LNCAP (cell line): ENCODE results near the gene MEGF6.

Source experiments
- CTCF ChIP-seq: fragments of 450-650 bp; IDR thresholded peaks from 2 replicates; pipeline ENCODE4 v1.5.1; 2017; ENCODE audit warnings: mild to moderate bottlenecking

Gene MEGF6

GRCh38 chr1:3555131-3555920 is 56.0 kb downstream of the MEGF6 start:
- TF ChIP-seq CTCF = no peak

GRCh38 chr1:3553940-3554223 is 57.4 kb downstream of the MEGF6 start:
- TF ChIP-seq CTCF = no peak

GRCh38 chr1:3553166-3553939 is 58.0 kb downstream of the MEGF6 start:
- TF ChIP-seq CTCF = no peak

- no peak for TF ChIP-seq CTCF
Measured at GRCh38 chr1:3552751-3553150, 58.6 kb downstream of the MEGF6 start.

- TF ChIP-seq CTCF = no peak
Measured at GRCh38 chr1:3552176-3552575, 59.1 kb downstream of the MEGF6 start.

GRCh38 chr1:3551711-3552110 is 59.6 kb downstream of the MEGF6 start:
- no peak for TF ChIP-seq CTCF

GRCh38 chr1:3551290-3551678 is 60.0 kb downstream of the MEGF6 start:
- no peak for TF ChIP-seq CTCF
